ENCODE data around the gene GMIP. TPM values are rescaled to one million over a fixed set of nuclear protein-coding genes. Genes with fewer than 3 reads are reported as not detected.
A peak's percentile ranks its signal among the peaks of the same experiment; 100 is the strongest.

Gene GMIP
- total RNA-seq, 1 donor from 2014 or later = 54.4 TPM

GRCh38 chr19:19631346-19631745, 12.1 kb downstream of the GMIP start:
- intact Hi-C loops (cut with DNase I) = no loop called here
- Histone ChIP-seq H3K9me3 (no peaks in the 10 kb centered on the region), H3K36me3 (peaks cover 49% of the 10 kb centered on the region), H3K27me3 (ENCODE audit: low read depth) (no peaks in the 10 kb centered on the region), H3K4me1 (peaks cover 14% of the 10 kb centered on the region), H3K4me3 (no peak overlapping the region), H3K27ac (no peak overlapping the region)
- ATAC-seq = no peak
- no peak for DNase-seq
- TF ChIP-seq, protein P1, sequence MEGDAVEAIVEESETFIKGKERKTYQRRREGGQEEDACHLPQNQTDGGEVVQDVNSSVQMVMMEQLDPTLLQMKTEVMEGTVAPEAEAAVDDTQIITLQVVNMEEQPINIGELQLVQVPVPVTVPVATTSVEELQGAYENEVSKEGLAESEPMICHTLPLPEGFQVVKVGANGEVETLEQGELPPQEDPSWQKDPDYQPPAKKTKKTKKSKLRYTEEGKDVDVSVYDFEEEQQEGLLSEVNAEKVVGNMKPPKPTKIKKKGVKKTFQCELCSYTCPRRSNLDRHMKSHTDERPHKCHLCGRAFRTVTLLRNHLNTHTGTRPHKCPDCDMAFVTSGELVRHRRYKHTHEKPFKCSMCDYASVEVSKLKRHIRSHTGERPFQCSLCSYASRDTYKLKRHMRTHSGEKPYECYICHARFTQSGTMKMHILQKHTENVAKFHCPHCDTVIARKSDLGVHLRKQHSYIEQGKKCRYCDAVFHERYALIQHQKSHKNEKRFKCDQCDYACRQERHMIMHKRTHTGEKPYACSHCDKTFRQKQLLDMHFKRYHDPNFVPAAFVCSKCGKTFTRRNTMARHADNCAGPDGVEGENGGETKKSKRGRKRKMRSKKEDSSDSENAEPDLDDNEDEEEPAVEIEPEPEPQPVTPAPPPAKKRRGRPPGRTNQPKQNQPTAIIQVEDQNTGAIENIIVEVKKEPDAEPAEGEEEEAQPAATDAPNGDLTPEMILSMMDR (IDR thresholded peaks at IDR 0.05) = no peak

- Histone ChIP-seq H3K4me1 (peaks cover 14% of the 10 kb centered on the region), H3K9me3 (no peaks in the 10 kb centered on the region), H3K27ac (no peak overlapping the region), H3K4me3 (no peak overlapping the region), H3K27me3 (ENCODE audit: low read depth) (no peaks in the 10 kb centered on the region), H3K36me3 (peaks cover 40% of the 10 kb centered on the region)
- intact Hi-C loops (cut with DNase I) = no loop called here
- DNase-seq = no peak
- ATAC-seq = no peak
- TF ChIP-seq, protein P1 (IDR thresholded peaks at IDR 0.05) = no peak
Measured at GRCh38 chr19:19630426-19630825, 13.0 kb downstream of the GMIP start.

DNA sequence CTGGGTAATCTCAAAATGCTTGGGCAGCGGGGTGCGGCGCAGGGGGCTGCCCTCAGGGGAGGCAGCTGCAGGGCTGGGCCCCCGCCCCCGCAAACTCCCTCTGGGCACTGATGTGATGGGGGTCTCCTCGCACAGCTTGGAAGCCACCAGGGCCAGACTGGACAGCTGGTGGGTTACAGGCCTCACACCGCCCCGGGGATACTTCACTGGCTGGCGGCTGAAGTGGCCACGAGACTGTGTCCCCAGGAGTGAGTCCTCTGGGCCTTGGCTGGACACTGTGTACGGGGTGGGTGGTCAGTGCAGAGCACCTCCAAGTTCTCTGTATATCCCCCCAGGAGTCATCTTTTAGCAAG, 13.4 kb downstream of the GMIP start:
- TF ChIP-seq, protein P1 (IDR thresholded peaks at IDR 0.05) = no peak
- Histone ChIP-seq H3K4me1 (peaks cover 14% of the 10 kb centered on the region), H3K4me3 (no peak overlapping the region), H3K9me3 (no peaks in the 10 kb centered on the region), H3K27ac (no peak overlapping the region), H3K27me3 (ENCODE audit: low read depth) (no peaks in the 10 kb centered on the region), H3K36me3 (peaks cover 36% of the 10 kb centered on the region)
- intact Hi-C loops (cut with DNase I) = no loop called here
- no peak for DNase-seq
- no peak for ATAC-seq

DNA sequence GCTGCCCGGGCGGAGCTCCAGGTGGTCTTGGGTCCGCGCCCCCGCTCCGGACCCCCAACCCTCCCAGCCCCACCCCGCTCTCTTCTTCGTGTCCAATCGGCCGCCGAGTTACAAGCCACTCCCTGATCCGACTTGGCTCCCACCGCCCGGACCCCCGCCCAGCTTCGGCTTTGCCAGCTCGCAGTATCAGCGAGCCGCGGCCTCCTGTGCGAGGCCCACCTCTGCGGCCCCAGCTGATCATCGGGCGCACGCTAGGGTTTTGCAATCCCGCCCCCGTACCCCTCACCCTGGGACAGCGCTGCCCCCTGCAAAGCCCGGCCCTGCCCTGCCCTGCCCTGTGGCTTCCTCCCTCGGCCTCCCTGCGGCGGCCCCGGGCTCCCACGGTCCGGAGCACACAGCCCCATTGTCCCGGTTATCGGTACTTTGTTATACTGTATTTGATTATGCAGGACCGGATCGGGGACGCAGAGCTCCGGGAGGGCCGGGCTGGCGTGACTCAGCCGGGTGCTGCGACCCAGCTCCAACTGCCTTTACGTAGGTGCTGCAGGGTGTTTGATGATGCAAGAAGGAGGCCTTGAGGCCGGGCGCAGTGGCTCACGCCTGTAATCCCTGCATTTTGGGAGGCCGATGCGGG, 14.8 kb downstream of the GMIP start:
- intact Hi-C loops (cut with DNase I) = no loop called here
- peak overlapping the region; percentile 64 for H3K4me3 ChIP-seq
- TF ChIP-seq, protein P1 (IDR thresholded peaks at IDR 0.05) = no peak
- peaks cover 22% of the 10 kb centered on the region for H3K36me3 ChIP-seq
- DNase-seq (peak; percentile 72), ATAC-seq (peak; percentile 67 to 81)
- H3K4me1 ChIP-seq = peaks cover 14% of the 10 kb centered on the region
- H3K27ac ChIP-seq = peak overlapping the region; percentile 69
- no peaks in the 10 kb centered on the region for H3K27me3 ChIP-seq (ENCODE audit: low read depth)
- H3K9me3 ChIP-seq = no peaks in the 10 kb centered on the region

DNA sequence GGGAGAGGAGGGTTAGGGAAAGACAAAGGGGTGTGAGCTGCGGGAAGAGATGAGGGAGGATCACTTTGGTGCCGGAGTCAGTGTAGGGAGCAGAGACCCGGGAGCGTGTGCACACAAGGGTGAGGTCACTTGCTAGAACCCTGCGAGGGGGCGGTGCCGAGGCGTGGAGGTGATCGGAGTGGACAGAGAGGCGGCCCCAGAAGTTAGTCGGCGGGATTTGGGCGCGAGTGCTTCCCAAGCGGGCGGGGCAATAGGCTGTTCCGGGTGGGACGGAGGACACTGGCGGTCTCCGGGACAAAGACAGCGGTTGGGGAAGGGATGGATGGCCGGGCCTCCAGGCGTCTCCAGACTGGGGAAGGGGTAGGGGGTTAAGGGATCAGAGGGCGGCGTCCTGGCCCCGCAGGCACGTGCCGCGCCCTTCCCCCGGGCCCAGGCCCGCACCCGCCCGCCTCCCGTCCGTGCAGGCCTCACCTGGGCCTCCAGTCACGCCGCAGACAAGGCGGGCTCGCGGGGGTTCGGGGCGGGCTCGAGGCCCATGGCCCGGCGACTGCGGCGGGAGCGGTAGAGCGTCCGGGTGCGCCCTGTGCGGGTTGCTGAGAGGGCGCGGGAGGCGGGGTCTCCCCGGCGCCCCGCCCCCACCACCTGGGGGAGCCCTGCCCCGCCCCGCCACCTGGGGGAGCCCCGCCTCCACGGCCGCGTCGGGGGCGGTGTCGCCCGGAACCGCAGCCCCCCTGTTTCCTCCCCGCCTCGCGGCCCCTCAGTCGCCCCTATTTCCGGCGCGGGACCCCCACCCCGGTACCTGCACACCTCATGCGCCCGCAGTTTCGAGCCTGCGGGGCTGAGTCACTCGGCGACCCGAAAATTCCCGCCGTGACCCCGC, 15.6 kb downstream of the GMIP start, which contains the start of gene LPAR2:
Gene LPAR2 (minus strand): TSS at position 600 of the 880 bp plus-strand sequence. CDS start 945 bp downstream, outside the sequence.
- peak within 1 kb of the TSS; percentile 64 for H3K4me3 ChIP-seq
- peak within 1 kb of the TSS; percentile 69 for H3K27ac ChIP-seq
- peak; percentile 94 to 96 for ATAC-seq
- H3K9me3 ChIP-seq = no peaks in the 10 kb centered on the region
- intact Hi-C loops (cut with DNase I) = no loop called here
- peak; percentile 72 for DNase-seq
- H3K4me1 ChIP-seq = peaks cover 14% of the 10 kb centered on the region
- TF ChIP-seq, protein P1 (IDR thresholded peaks at IDR 0.05) = peak; percentile 6
- H3K27me3 ChIP-seq (ENCODE audit: low read depth) = no peaks in the 10 kb centered on the region
- peaks cover 14% of the 10 kb centered on the region for H3K36me3 ChIP-seq
